GM12874 (cell line): ENCODE measurements around the gene PCED1B.

ENCODE experiments used
- TF ChIP-seq, protein P1 (sequence below): IDR thresholded peaks from 2 replicates; pipeline ENCODE4 v1.5.1; 2011; ENCODE audit warnings: low read depth, mild to moderate bottlenecking, control low read depth, low read length, moderate library complexity; ENCODE audit not compliant: insufficient read depth

Gene PCED1B

DNA sequence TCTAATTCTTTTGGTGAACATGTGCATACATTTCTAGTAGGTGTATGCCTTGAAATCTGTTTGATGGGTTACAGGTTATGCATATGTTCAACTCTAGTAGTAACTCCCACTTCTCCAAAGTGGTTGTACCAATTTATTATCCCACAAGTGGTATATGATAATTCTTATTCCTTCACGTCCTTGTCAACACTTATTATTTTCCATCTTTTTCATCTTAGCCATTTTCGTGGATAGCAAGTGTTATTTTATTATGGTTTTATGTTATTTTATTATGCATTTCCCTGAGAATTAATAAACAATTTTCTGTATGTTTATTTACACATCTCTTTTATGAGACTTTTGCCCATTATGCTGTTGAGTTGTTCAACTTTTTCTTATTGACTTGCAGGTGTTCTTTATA lies 11.6 kb downstream of the PCED1B start:
- TF ChIP-seq, protein P1, sequence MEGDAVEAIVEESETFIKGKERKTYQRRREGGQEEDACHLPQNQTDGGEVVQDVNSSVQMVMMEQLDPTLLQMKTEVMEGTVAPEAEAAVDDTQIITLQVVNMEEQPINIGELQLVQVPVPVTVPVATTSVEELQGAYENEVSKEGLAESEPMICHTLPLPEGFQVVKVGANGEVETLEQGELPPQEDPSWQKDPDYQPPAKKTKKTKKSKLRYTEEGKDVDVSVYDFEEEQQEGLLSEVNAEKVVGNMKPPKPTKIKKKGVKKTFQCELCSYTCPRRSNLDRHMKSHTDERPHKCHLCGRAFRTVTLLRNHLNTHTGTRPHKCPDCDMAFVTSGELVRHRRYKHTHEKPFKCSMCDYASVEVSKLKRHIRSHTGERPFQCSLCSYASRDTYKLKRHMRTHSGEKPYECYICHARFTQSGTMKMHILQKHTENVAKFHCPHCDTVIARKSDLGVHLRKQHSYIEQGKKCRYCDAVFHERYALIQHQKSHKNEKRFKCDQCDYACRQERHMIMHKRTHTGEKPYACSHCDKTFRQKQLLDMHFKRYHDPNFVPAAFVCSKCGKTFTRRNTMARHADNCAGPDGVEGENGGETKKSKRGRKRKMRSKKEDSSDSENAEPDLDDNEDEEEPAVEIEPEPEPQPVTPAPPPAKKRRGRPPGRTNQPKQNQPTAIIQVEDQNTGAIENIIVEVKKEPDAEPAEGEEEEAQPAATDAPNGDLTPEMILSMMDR, result no peak

DNA sequence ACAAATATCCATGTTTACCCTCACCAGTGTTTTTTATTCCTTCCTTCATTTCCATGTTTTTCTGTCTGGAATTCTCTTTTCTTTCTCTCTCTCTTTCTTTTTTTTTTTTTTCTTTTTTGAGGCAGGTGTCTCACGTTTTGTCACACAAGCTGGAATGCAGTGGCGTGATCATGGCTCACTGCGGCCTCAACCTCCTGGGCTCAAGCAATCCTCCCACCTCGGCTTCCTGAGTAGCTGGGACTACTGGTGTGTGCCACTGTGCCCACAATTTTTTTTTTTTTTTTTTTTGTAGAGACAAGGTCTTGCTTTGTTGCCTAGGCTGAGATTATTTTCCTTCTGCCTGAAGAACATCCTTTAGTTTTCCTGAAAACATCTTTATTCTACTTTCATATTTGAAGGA lies 15.4 kb downstream of the PCED1B start:
- TF ChIP-seq, protein P1, result no peak

DNA sequence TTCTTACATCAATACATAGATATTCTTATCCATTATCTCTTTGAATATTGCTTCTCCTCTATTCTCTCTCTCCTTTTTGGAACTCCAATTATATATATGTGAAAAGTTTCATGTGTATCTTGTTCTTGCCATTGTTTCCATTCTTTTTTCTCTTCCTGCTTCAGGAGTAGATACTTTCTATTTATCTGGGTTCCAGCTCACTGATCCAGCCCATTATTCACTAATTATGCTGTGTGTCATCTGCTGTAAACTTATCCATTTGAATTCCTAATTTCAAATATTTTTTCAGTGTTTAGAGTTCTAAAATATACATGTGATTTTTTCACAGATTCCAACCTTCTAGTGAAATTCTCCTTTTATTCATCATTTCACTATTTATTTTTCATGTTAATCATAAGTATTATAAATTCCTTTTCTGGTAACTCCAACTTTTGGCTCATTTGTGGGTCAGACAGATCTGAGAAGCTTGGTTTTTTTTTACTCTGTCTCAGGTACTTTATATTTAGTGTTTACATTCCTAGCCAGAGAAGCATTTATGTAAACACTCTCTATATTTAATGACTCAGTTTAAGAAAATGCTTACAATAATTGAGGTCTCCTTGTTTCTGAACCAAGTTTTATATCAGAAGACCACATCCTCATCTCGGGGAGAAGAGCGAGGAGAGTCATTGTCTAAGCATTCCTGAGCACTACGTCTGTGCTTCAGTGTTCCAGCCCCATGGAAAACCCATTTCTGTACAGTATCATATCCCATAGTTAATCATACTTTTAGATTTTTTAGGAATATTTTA lies 16.2 kb downstream of the PCED1B start:
- TF ChIP-seq, protein P1, result no peak

DNA sequence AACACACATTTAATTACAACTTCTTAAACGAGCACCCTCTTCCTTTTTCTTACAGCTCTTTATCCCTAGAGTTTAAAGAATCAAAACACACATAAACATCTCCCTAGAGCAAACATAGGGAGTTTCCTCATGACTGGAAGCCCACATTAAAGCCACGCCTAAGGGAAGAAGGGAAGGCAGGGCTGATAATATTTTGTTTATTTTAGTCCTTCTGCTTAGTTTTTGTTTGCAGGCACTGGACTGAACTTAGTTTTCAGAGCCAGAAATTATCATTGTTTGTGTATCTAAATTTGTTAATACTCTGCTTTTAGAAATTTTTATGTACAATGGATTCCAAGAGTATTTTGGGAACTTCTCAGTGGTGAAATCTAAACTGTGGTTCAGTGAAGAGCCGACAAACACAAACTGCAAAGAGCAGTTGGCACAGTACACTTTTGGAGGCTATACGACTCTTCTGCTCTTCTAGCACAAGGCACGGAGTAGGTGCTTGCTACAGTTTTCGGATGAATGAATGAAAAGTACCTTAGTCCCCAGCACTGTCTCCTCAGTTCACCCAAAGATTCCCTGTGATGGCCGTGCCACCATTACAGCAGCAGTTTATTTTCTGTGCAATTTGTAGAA lies 18.0 kb downstream of the PCED1B start:
- TF ChIP-seq, protein P1, result no peak

DNA sequence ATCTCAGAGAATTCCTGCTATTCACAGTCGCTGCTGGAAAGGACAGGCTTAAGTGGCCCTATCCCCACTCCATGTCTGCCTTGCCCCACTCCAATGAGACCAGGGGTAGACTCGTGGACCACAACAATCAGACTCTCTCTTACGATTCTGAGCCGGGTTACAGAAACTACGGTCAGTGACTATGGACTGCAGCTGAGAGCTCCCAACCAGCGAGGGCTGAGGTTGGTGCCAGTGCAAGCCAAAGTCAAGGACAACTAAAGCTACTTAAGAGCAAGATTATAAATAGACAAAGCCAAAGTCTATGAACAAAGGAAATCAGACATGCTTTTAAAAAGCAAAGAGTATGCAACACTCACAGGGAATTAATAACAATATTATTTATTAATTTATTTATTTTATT lies 18.7 kb downstream of the PCED1B start:
- TF ChIP-seq, protein P1, result no peak

DNA sequence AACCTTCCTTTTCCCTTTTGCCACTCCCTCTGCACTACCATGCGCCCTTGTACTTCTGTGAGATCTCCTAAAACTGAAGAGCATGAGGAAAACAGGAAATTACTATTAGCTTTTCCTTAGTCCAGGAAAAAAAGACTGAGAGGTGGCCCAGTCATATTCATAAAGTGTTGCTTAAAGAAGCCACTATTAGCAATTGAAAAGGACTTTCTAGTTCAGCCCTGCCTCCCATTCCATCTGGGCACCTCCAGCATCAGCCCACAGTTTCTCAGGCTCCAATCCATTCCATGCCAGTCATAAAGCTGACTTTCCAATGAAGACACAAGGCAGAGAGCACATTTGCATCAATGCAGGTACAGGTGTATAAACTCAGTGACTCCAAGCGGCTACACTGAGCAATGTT lies 20.2 kb downstream of the PCED1B start:
- TF ChIP-seq, protein P1, result no peak

DNA sequence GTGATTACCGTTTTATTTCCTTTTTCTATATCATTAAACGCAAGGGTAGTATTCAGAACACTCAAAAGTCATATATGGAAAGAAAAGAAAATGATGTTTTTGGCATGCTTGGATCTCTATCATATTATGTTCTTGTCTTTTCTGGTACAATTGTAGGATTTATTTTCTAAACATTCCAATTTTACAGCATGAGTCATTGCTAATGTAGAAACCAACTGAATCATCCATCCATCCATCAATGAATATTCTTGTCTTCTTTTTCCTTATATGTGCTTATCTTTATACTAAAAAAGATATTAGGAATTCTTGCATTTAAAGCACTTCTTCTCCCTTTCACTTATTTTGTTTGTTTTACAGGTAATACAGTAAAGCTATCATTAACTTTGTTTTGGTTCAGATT lies 20.7 kb downstream of the PCED1B start:
- TF ChIP-seq, protein P1, result no peak
